Hippocampal formation (tissue), 2 donors: ENCODE data around the gene EIF2AK3.

Experiments used
- DNase-seq, 2 donors: peaks; one replicate each; lab custom pipeline; 2025; lab: John Stamatoyannopoulos, UW

Gene EIF2AK3

DNA sequence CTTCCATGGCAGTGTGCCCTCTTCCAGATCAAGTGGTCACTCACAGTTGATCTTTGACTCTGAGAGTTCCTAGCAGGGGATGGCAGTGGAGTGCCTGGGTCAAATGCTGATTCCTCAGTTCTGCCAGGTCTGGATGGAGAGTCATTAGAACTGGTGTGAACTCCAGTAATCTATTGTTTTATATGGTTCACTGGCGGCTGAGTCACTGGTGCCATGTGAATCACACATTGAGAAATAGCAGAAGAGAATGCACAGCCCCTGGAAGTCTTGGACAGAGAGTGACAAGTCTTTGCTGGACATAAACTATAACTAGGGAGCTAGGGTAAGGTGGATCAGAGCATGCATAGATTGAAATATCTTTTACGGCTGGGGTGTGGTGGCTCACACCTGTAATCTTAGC is 86.9 kb downstream of the EIF2AK3 start:
- no peak for DNase-seq

DNA sequence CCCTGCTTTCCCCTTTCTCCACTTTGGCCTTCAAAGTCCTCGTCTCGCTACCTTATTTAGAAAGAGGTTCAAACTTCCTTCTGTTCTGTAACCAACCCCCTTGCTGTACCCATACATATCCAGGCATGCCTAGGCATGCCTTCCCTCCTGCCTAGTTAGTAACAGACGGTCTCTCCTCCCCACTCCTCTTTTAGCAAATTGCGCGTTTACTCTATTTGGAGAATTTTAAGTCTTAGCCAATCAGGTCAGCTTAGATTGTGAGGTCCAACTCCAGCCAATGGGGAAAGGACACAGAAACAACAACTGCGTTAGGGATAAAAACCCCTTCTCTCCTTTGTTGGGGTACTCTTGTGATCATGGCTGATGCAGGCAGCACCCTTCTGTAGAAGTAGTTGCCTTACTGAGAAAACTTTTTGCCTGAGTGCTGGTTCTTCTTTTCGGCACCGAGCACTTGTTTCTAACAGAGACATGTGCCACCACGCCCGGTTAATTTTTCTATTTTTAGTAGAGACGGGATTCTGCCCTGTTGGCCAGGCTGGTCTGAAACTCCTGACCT is 88.8 kb downstream of the EIF2AK3 start:
- DNase-seq: no peak

DNA sequence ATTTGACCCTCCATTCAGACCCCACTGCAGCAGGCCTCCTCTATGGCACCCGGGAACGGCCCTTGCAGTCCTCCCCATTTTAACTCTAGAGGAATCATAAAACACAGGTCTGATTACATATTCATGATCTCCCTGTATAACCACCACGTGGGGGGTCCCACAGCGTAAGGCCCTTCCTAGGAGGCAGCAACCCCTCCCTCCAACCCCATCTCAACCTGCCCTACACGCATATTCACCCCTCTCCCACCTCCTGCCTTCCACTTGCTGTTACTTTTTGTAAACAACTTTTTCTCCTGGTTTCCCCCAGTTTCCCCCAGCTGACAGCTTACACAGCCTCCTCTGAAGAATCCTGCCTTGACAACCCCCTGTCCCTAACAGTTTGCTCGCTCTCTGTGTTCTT is 89.6 kb downstream of the EIF2AK3 start:
- no peak for DNase-seq

DNA sequence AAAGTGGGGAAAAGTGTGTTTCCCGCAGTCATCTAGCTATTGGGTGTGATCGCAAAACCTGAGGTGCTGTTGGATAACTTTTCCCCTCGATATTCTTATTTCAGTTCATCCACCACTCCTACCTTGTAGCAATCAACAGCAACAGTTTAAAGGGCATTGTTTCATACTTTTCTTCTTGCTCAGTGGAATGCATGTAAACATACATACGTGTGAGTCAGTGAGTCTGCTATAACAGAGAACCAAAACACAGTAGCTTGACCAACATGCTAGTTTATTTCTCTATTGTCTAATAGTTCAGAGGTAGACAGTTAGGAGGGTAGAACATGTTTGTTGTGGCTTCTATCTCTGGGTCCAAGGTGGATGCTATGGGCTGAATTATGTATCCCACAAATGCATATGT is 97.2 kb downstream of the EIF2AK3 start:
- DNase-seq: no peak

DNA sequence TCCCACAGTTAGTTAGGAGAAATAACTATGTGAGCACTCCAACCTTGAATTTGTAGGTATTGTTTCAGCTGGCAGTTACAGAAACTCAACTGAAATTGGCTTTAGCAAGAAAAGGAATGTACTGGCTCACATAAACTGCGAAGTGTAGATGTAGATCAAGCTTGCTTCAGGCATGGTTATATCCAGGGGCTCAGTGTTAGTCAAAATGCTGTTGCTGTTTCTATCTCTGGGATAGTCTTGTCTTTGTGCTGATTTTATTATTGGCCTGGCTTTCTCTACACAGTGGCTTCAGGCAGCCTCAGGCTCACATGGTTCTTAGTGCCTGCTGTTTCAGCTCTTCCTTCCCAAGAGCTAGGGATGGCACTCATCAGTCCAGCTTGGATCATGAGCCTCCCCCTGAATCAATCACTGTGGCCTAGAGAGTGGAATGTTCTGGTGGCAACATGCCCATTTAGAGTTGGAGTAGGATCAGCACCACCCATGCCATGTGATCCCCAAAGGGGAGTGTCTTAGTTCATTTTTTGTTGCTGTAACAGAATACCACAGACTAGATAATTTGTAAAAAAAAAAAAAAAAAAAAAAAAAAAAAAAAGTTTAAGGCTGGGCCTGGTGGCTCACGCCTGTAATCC is 105.7 kb downstream of the EIF2AK3 start:
- no peak for DNase-seq

DNA sequence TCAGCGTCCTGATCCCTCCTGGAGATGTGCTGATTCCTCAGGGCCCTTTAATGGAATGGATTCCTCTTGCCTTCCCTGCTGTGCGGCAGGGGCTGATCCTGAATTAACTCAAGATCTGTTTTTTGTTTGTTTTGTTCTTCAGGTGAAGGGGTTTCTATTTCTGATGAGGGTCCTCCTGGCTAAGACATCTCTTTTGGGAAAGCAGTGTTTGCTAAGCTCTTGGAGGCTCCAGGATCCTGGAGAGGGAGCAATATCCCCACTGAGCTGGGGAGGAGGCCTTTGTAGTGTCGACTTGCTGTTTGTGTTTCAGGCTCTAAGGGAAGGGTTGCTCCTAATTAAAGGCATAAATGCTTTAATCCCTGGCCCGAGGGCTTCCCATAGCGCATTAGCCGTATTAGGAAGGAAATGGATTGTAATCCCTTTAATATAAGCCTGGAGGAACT is 109.5 kb downstream of the EIF2AK3 start:
- no peak for DNase-seq
